Common myeloid progenitor, CD34-positive (primary cell): ENCODE results near the gene MAN2B2.
A peak's percentile ranks its signal among the peaks of the same experiment; 100 is the strongest.

Experiments used
- CTCF ChIA-PET: fragments of 350-600 bp; sonication (Branson Sonifier 250); formaldehyde crosslinking; loops from one replicate; lab custom pipeline; 2021; ENCODE audit warnings: antibody characterized with exemption; lab: Charles Lee
- POLR2A ChIA-PET: fragments of 350-600 bp; sonication (Branson Sonifier 250); formaldehyde crosslinking; loops from one replicate; lab custom pipeline; 2021; ENCODE audit warnings: antibody characterized with exemption; lab: Charles Lee
- DNase-seq, 3 donors: peaks; one replicate each; pipeline versions ENCODE4 v3.0.0 to v3.0.0-alpha.2; 2013
- H3K27ac ChIP-seq, 2 experiments: 1 replicate in 1 of 2; 2 replicates in 1 of 2; pipeline ENCODE4 v1.7.0; 2013; ENCODE audit warnings: inconsistent platforms in 2 of 2, low read length in 2 of 2, mild to moderate bottlenecking in 2 of 2, low read depth in 1 of 2, moderate library complexity in 1 of 2; ENCODE audit not compliant: severe bottlenecking in 2 of 2, insufficient read depth in 1 of 2, poor library complexity in 1 of 2
- H3K27me3 ChIP-seq, 5 experiments: replicated peaks in 2 of 5; 1 replicate in 3 of 5; 2 replicates in 2 of 5; pipeline versions ENCODE4 v1.6.1 to v1.7.0; 2013; ENCODE audit warnings: low read length in 4 of 5, mild to moderate bottlenecking in 2 of 5, moderate library complexity in 2 of 5, inconsistent platforms in 1 of 5; ENCODE audit not compliant: insufficient read depth in 5 of 5, control insufficient read depth in 4 of 5
- H3K36me3 ChIP-seq, 4 experiments: 1 replicate in 2 of 4; 2 replicates in 2 of 4; pipeline versions ENCODE4 v1.6.1 to v1.7.0; 2013; ENCODE audit warnings: low read length in 3 of 4, control low read depth in 1 of 4, mild to moderate bottlenecking in 1 of 4; ENCODE audit not compliant: control insufficient read depth in 4 of 4, insufficient read depth in 4 of 4
- H3K4me1 ChIP-seq, 4 experiments: 1 replicate in 3 of 4; 2 replicates in 1 of 4; pipeline versions ENCODE4 v1.6.1 to v1.7.1; 2013; ENCODE audit warnings: low read length in 3 of 4, mild to moderate bottlenecking in 3 of 4, control low read depth in 1 of 4, inconsistent platforms in 1 of 4, moderate library complexity in 1 of 4; ENCODE audit not compliant: control insufficient read depth in 4 of 4, insufficient read depth in 4 of 4; ENCODE audit errors: control extremely low read depth in 1 of 4
- H3K4me3 ChIP-seq, 7 experiments: 1 replicate in 4 of 7; 2 replicates in 3 of 7; pipeline versions ENCODE4 v1.5.1 to v1.7.0; 2013; ENCODE audit warnings: mild to moderate bottlenecking in 7 of 7, low read length in 6 of 7, moderate library complexity in 6 of 7, inconsistent platforms in 2 of 7, low read depth in 2 of 7, control low read depth in 1 of 7; ENCODE audit not compliant: insufficient read depth in 4 of 7, control insufficient read depth in 1 of 7; ENCODE audit errors: extremely low read depth in 1 of 7
- H3K9me3 ChIP-seq, 5 experiments: 1 replicate in 4 of 5; 2 replicates in 1 of 5; pipeline versions ENCODE4 v1.6.1 to v1.7.1; 2013; ENCODE audit warnings: low read length in 4 of 5, mild to moderate bottlenecking in 2 of 5, inconsistent platforms in 1 of 5, low read depth in 1 of 5, moderate library complexity in 1 of 5; ENCODE audit not compliant: control insufficient read depth in 4 of 5, insufficient read depth in 2 of 5; ENCODE audit errors: control extremely low read depth in 1 of 5
- WGBS: methylation state at CpG from one replicate; pipeline ENCODE4 v1.1.5; 2013; ENCODE audit not compliant: insufficient coverage; 5-methylcytosine and 5-hydroxymethylcytosine counted together

MAN2B2 gene

DNA sequence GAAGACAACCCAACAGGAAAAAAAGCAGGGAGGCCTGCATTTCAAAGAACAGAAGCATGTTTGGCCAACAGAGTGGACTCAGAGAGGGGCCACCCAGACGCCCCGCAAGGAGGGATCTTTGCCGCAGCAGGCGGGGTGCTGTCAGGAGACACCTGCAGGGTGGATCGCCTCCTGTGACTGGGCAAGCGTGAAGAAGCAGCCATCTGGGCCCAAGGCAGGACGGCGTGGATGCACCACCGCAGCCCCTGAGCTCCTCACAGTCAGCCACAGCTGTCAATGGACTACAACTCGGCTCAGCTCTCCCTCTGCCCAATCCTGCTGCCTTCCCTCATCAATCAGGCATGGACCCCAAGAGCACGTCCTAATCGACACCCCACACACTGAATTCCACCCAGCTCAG, 32.0 kb upstream of the MAN2B2 start:
- ChIA-PET CTCF (interaction anchor here (0.7 to 1.1 kb wide), 3 partner anchors 8 to 211 kb away, joined by 3 read pairs; no protein-coding TSS in a partner anchor), POLR2A (interaction anchor here (0.7 kb wide), 1 partner anchor 109 kb away, joined by 3 read pairs; no protein-coding TSS in a partner anchor)
- no peaks in the 10 kb centered on the region for H3K4me1 ChIP-seq
- H3K4me3 ChIP-seq: no peak overlapping the region
- no peaks in the 10 kb centered on the region for H3K36me3 ChIP-seq
- no peak overlapping the region for H3K27ac ChIP-seq
- H3K27me3 ChIP-seq: peaks cover 0 to 36% (median 11%) of the 10 kb centered on the region in 5 experiments
- 82% methylated on average over 12 of the region's 12 CpGs for WGBS
- DNase-seq: no peak
- peaks cover 0 to 7% (median 1%) of the 10 kb centered on the region in 5 experiments for H3K9me3 ChIP-seq

DNA sequence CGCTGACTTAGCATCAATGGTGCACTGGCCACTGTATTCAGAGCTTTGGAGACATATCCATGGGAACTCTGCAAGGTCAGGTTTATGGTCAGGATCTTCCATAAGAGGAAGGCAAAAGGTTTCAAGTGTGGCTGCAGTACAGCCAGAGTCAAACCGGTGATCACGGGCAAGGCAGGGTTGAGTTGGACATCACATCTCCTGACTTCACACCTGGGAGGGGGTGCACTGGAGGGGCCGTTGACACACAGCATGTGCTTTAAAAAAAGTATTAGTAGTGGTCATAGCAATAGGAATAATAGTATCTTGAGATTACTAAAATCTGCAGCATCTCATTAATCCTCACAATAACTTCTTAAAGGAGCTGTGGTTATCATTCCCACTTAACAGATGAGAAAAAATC, 28.9 kb upstream of the MAN2B2 start:
- ChIA-PET POLR2A (no interaction called here), CTCF (interaction anchor here (0.8 to 4.1 kb wide), 9 partner anchors 8 to 1403 kb away, joined by 3 to 20 read pairs (median 4); no protein-coding TSS in a partner anchor)
- no peaks in the 10 kb centered on the region for H3K36me3 ChIP-seq
- H3K27me3 ChIP-seq: peaks cover 0 to 40% (median 8%) of the 10 kb centered on the region in 5 experiments
- H3K9me3 ChIP-seq: peaks cover 0 to 3% (median 0%) of the 10 kb centered on the region in 5 experiments
- 94% methylated on average over 3 of the region's 4 CpGs for WGBS
- no peak overlapping the region for H3K4me3 ChIP-seq
- H3K27ac ChIP-seq: no peak overlapping the region
- no peak for DNase-seq
- no peaks in the 10 kb centered on the region for H3K4me1 ChIP-seq

GRCh38 chr4:6546681-6547447, 28.1 kb upstream of the MAN2B2 start:
- no peaks in the 10 kb centered on the region for H3K36me3 ChIP-seq
- H3K27me3 ChIP-seq: peaks cover 0 to 46% (median 8%) of the 10 kb centered on the region in 5 experiments
- no peak overlapping the region for H3K27ac ChIP-seq
- POLR2A ChIA-PET: no interaction called here
- DNase-seq: peak; percentile 71 to 89 (median 87)
- peaks cover 0 to 6% (median 4%) of the 10 kb centered on the region in 5 experiments for H3K9me3 ChIP-seq
- 30% methylated on average over 14 of the region's 19 CpGs for WGBS
- CTCF ChIA-PET: interaction anchor here (0.8 to 4.1 kb wide), 14 partner anchors 8 to 1402 kb away, joined by 3 to 20 read pairs (median 4); no protein-coding TSS in a partner anchor
- H3K4me3 ChIP-seq: no peak overlapping the region
- no peaks in the 10 kb centered on the region for H3K4me1 ChIP-seq

DNA sequence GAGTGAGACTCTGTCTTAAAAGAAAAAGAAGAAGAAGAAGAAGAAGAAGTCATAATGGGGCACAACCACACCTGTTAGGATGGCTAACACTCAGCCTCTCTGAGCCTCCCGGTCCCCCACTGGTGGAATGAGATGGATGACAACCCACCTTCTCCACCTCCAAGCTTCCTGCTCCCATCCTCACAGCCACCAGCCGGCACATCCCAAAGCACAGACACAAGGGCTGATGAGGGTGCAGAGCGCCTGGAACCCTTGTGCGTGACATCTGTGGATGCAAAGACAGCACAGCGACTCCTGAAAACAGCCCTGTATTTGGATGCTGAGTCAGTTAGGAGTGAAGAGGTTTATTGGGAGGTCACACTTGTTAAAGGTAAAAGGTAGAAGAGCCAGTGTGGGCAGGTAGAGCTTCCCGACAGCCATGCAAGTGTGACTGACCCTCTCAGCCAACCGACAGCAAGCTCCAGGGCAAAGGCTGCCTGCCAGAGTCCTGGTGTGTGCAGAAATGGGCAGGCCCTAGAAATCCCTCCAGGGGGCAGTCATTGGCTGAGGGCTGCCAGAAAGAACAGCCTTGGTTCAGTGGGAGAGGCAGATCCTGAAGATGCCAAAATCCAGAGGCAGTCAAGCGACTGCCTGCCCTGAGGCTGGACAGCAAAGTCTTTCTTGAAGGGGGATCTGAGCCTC, 26.6 kb upstream of the MAN2B2 start:
- ChIA-PET POLR2A (no interaction called here), CTCF (interaction anchor here (1.1 to 4.1 kb wide), 7 partner anchors 14 to 297 kb away, joined by 3 to 20 read pairs (median 4); no protein-coding TSS in a partner anchor)
- Histone ChIP-seq H3K27ac (no peak overlapping the region), H3K4me1 (no peaks in the 10 kb centered on the region), H3K4me3 (no peak overlapping the region), H3K27me3 (peaks cover 0 to 61% (median 10%) of the 10 kb centered on the region in 5 experiments), H3K36me3 (no peaks in the 10 kb centered on the region), H3K9me3 (peaks cover 0 to 8% (median 4%) of the 10 kb centered on the region in 5 experiments)
- peak in 2 of 3 donors; percentile 12 to 16 for DNase-seq
- 67% methylated on average over 3 of the region's 8 CpGs for WGBS

- POLR2A ChIA-PET: no interaction called here
- WGBS: 84% methylated on average over 3 of the region's 4 CpGs
Observed at GRCh38 chr4:6548882-6549230, 26.1 kb upstream of the MAN2B2 start.

GRCh38 chr4:6549445-6549844, 25.5 kb upstream of the MAN2B2 start:
- H3K9me3 ChIP-seq: peaks cover 0 to 8% (median 4%) of the 10 kb centered on the region in 5 experiments
- no peak for DNase-seq
- no peaks in the 10 kb centered on the region for H3K4me1 ChIP-seq
- H3K36me3 ChIP-seq: no peaks in the 10 kb centered on the region
- peaks cover 0 to 64% (median 10%) of the 10 kb centered on the region in 5 experiments for H3K27me3 ChIP-seq
- no peak overlapping the region for H3K27ac ChIP-seq
- CTCF ChIA-PET: interaction anchor here (1.3 to 2.4 kb wide), 2 partner anchors 11 to 23 kb away, joined by 5 to 6 read pairs; no protein-coding TSS in a partner anchor
- POLR2A ChIA-PET: no interaction called here
- H3K4me3 ChIP-seq: no peak overlapping the region
- WGBS: 33% methylated on average over 5 of the region's 7 CpGs

More at GRCh38 chr4:6548882-6549230, 26.1 kb upstream of the MAN2B2 start:
- no peaks in the 10 kb centered on the region for H3K36me3 ChIP-seq
- no peak overlapping the region for H3K4me3 ChIP-seq
- no peak for DNase-seq
- peaks cover 0 to 8% (median 4%) of the 10 kb centered on the region in 5 experiments for H3K9me3 ChIP-seq
- no peaks in the 10 kb centered on the region for H3K4me1 ChIP-seq
- H3K27ac ChIP-seq: no peak overlapping the region
- CTCF ChIA-PET: interaction anchor here (2.4 to 4.1 kb wide), 2 partner anchors 24 to 218 kb away, joined by 5 to 20 read pairs; no protein-coding TSS in a partner anchor
- peaks cover 0 to 61% (median 10%) of the 10 kb centered on the region in 5 experiments for H3K27me3 ChIP-seq
